Suppressor macrophage (primary cell): ENCODE measurements around the gene NAT8.
"Not testable (repeated sequence)": the region's sequence is repeated elsewhere in the genome, so short reads cannot be mapped to it uniquely, and the experiment has no call there.

ENCODE experiments used
- DNase-seq, 4 experiments: peaks; one replicate each; pipeline ENCODE4 v3.0.0-alpha.2; 2020 to 2022

Gene NAT8

DNA sequence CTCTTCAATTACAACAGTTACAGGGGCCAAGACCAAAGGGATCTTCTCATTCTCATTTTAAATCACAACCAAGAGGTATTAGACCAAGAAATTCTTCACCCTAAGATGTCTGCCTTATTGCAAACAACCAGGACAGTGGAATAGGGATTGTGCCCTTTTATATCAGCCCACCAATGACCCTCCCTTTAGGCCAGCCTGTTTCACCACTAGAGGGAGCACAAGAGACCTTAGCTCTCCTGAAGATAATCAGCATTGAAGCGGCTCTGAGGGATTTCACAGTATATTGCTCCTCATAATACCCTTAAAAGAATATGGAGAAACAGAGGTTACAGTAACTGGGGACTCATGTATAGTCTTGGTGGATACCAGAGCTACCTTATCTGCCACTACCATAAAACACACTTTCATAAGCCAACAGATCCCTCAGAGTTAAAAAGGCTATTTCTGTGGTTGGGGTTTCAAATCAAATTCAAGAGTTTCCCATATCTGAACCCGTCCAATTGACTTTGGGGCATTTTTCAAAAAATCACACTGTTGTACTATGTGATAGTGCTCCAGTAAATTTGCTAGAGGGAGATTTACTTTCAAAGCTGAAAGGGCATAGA lies 11.5 kb downstream of the NAT8 start:
- DNase-seq = peak in 3 of 4 experiments; percentile 4 to 17 (median 12)

DNA sequence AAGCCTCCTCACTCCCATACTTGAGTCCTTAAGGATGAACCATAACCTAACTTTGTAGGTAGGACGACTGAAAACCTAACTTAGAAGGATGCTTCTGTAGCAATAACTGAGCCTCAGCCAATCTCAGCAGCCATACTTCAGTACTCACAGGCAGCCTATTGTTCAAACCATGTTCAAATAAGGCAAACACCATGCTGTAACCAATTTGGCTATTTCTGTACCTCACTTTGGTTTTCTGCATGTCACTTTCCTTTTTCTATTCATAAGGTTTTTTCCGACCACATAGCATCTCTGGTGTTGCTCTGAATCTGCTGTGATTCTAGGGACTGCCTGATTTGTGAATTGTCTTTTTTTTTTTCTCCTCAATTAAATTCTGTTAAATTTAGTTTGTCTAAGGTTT lies 13.7 kb downstream of the NAT8 start:
- not testable (repeated sequence) for DNase-seq

- not testable (repeated sequence) for DNase-seq
Observed at GRCh38 chr2:73626237-73626636, 16.0 kb downstream of the NAT8 start.

- not testable (repeated sequence) for DNase-seq
Observed at GRCh38 chr2:73624625-73625024, 17.6 kb downstream of the NAT8 start.

GRCh38 chr2:73624036-73624435 lies 18.2 kb downstream of the NAT8 start:
- DNase-seq = not testable (repeated sequence)

DNA sequence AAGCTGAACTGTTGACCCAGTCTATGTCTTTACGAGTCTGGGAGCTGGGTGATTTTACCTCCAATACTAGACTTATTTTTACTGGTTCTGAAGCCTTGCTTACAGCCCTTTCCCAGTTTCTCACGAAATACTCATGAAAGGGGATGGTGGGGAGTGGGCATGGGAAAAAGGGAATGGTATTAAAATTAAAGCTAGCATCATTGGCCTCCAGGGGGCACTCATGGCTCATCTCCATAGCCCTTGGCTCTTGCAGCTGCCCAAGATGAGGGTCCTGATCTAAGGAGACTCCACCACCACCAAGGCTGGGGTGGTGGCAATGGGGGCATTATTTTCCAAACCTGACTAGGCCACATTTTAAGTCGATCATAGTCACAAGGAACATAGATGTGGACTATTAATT lies 22.3 kb downstream of the NAT8 start:
- DNase-seq = peak in 1 of 4 experiments; percentile 9

- no peak for DNase-seq
Observed at GRCh38 chr2:73614997-73615396, 27.2 kb downstream of the NAT8 start.

- no peak for DNase-seq
Observed at GRCh38 chr2:73614105-73614504, 28.1 kb downstream of the NAT8 start.

- DNase-seq = no peak
Observed at GRCh38 chr2:73611867-73612266, 30.4 kb downstream of the NAT8 start.

DNA sequence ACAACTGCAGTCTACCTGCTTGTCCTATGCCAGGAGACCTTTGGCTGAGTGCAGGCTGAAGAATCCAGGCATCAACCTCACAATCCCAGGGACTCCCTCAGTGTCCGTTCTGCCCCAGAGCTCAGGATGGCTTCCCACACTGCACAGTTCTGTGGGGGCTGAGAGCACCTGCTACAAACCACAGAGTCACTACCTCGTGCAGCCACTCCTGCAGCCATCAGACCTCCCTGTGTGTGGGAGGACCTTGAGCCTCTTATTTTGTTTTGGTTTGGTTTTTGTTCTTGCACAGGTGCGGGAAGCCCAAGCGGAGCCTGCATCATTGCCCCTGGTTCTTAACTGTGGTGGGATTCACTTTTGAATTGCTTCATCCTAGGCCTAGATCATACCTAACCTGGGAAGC lies 31.0 kb downstream of the NAT8 start:
- DNase-seq = no peak

GRCh38 chr2:73610111-73610510 lies 32.1 kb downstream of the NAT8 start:
- DNase-seq = no peak

DNA sequence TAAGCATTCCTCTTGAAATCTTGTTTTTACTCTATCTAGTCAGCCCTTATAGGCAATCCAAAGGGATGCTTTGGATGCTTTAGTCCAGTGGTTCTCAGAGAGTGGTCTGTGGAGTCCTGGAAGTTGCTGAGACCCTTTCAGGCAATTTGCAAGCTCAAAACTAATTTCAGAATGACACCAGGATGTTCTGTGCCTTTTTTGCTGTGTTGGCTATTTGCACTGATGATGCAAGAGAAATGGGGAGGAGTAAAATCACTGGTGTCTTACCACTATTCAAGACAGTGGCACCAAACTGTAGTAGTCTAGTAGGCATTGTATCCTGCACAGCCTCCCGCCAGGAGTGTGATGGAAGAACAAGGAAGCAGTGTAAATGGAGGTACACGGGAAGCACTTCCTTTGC lies 37.6 kb downstream of the NAT8 start:
- DNase-seq = not testable (repeated sequence)

DNA sequence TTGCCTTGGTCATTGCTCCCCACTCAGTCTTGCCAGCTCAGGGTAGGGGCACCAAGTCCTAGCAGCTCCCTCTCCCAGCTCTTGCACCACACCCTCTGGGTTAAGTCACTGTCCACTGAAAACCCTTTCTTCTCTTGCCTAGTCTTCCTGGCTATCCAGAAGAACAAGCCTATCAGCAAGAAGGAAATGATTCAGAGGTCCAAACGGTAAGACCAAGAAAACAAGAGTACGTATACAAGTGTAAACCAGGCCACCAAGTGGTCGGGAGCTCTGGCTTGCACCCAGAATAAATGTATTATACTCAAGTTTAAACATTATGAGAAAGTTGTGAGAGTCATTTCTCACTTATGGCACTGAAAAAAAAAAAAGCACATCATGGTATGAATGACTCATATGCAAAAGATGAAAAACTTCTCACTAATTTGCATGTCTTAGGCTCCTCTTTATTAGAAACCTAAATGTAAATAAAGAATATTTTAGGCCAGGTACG lies 39.1 kb downstream of the NAT8 start:
- not testable (repeated sequence) for DNase-seq

GRCh38 chr2:73601780-73602179 lies 40.4 kb downstream of the NAT8 start:
- no peak for DNase-seq

DNA sequence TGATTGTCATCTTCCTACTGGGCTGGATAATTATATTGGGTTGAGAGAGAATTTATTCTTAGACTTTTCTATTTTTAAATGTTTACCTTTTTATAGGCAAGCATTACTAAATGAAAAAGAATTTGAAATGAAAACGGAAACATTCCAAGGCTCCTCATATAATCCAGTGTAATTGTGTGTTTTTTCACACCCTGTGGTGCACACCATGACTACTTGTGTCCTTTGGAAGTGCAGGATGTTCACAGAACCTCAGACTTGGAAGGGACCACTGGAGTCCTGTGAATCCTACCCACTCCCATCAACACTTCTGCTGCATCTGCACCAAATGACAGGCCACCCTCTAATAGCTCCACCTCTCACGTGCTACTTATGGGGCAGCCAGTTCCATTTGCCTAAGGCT lies 48.0 kb downstream of the NAT8 start:
- DNase-seq = no peak

- no peak for DNase-seq
Observed at GRCh38 chr2:73593680-73594079, 48.5 kb downstream of the NAT8 start.
